GM18498 (cell line): Measurements from ENCODE around the gene AP1M1.

Experiments used
- ATAC-seq: cut with Tn5 transposase; IDR thresholded peaks from one replicate; pipeline ENCODE4 v1.9.1; 2021; ENCODE audit warnings: mild to moderate bottlenecking, moderate library complexity; ENCODE audit not compliant: unreplicated experiment

Gene AP1M1

GRCh38 chr19:16293118-16294091 is 95.7 kb downstream of the AP1M1 start:
- no peak for ATAC-seq

DNA sequence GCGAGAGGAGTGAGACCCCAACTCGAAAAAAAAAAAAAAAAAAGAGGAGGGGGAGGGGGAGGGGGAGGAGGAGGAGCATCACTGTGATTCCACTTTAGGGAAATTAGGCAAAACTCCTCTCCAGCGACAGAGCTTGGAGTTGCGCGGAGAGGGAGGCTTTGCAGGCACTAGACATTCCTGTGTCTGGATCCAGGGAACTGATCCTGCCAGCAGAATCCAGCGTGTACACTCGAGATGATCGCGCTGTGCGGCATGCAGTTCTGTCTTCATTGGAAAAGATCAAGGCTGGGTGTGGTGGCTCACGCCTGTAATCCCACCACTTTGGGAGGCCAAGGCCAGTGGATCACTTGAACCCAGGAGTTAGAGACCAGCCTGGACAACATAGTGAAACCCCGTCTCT is 97.3 kb downstream of the AP1M1 start:
- no peak for ATAC-seq
